HG03025 (cell line): ENCODE results near the gene ARPP21.

ENCODE experiments used
- ATAC-seq: cut with Tn5 transposase; IDR thresholded peaks from one replicate; pipeline ENCODE4 v1.9.1; 2021; ENCODE audit warnings: mild to moderate bottlenecking, moderate library complexity; ENCODE audit not compliant: unreplicated experiment, low FRiP score

The ARPP21 gene

DNA sequence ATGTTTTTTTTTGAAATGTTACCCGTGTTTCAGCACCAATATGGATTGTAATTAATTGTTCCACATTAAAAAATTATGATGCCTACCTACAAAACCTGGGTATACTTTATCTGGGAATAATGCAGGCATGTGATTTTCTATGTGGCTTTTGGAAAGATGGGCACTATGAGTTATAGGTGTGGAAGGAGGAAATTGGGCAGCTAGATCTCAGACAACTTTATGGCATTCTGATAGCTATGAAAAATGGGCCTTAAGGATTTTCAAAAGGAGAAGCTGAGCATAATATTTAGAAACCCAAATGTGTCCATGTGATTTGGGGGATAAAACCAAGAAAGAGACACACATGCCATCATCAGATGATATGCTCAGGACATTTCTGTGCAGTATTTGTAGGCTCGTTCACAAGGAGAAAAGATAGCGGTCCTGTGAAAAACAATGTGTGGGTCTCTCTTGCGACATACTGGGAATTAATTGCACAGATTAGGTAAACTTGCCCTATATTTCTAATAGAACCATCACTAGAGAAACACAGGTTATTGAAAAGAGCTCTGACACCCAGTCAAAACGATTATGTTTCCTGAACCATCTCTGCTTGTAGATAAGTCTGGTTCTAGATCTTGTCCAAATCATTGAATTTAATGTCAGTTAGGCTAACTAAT lies 35.3 kb downstream of the ARPP21 start:
- no peak for ATAC-seq

- ATAC-seq = no peak
Observed at GRCh38 chr3:35675206-35675605, 35.9 kb downstream of the ARPP21 start.

DNA sequence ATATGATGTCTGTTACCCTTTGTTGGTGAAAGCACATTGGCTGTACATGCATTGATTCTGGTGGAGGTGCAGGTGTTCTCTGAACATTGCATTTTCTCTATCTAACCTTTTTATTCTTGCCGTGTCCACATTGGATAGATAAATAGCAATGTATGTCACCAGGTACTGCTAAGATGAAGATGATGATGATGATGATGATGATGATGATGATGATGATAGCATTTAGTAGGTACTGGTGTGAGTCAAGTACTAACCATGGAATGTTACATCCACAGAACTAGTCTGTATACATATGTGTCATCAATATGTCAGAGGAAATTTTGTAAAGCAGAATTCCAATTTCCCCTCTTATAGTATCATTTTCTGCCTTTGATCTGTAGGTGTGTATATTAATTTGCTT lies 36.3 kb downstream of the ARPP21 start:
- no peak for ATAC-seq

- no peak for ATAC-seq
Observed at GRCh38 chr3:35677797-35678196, 38.5 kb downstream of the ARPP21 start.

- ATAC-seq = no peak
Observed at GRCh38 chr3:35678643-35679161, 39.4 kb downstream of the ARPP21 start.

- ATAC-seq = no peak
Observed at GRCh38 chr3:35679409-35680080, 40.2 kb downstream of the ARPP21 start.

DNA sequence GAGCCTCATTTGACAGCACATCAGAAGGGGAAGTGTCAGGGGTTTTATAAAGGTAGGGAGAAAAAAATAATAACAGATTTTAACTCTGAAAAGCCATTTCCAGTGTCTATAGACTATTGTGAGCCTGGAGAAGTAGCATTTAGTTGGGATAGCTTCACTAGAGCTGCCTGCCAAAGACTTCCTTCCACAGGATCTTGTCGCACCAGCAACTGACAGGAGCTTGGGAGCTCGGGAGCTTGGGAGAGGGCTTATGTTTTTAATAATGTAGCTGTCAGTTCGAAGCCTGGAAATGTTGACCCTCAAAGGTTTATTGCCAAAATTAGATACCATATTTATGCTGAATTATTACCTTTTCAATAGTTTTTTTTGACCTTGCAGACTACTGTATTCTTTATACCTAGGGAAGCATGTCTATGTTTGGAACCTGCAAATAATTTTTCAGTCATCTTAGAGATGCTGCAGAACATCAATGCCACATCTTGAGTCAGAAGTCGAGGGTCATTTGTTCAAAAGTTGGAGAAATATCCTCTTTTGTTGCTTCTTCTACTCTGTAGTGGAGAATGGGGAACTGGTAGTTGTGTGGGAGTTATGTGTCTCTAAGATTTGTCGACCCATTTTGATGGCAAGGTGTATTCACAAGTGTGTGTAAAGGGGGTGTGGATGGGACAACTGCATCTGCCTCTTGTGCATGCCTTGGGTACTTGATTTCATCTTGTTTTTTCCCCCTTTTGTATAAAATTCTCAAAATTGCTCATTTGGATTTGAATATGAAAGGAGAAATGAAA lies 41.7 kb downstream of the ARPP21 start:
- no peak for ATAC-seq

GRCh38 chr3:35685153-35685552 lies 45.8 kb downstream of the ARPP21 start:
- ATAC-seq = no peak

GRCh38 chr3:35688826-35689225 lies 49.5 kb downstream of the ARPP21 start:
- ATAC-seq = no peak

- ATAC-seq = no peak
Observed at GRCh38 chr3:35690271-35690670, 50.9 kb downstream of the ARPP21 start.

DNA sequence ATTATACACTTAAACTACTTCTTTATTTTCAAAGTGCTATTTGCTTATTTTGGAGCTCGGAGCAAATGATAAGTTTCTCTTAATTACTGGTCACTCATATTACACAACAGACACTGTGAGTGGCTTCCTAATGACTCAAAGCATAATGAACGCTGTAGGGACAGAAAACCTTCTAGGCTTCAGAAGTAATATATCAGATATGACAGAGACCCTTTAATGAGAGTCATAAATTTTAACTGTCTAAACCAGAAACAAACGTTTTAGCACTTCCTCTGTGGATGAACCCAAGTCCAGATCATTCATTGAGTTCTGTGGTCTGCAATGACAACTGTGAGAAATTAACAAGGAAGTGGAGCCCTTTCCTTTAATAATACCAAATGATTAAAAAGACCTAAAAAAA lies 66.6 kb downstream of the ARPP21 start:
- no peak for ATAC-seq

- no peak for ATAC-seq
Observed at GRCh38 chr3:35707904-35708303, 68.6 kb downstream of the ARPP21 start.

DNA sequence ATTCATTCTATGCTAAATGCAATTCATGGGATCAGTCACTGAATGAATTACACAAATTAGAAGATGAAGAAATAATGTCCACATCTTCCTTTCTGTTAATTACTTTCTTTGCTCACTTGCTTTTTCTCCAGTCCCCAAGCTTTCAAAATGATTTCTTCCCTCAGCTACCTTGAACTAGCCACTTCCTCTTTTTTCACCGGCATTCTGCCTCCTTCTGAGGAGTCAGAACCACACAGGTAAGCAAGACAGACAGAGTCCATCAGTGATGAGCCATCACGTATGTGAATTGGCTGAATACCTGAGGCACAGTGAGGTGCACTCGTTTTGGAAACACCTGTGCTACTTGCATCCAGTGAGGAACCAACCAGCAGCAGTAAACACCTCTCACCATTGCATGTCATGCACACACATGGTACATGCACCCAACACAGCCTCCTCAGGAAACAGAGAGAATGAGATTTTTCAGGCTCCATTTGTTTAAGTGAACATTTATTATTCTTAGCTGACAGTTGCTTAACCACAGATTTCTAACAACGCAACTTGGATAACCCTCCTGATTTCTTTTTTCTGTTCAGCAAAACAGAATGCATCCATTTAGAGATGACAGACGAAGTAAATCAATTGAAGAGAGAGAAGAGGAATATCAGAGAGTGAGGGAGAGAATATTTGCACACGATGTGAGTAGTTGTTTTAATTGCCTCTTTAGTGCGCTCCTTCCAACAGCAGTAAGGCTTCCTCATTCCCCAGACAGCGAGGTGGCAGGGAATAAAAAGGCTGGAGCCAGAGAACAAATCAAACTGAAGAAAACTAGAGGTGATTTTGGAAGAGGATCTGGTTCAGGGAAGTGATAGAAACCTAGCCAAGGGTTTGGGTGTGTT lies 69.3 kb downstream of the ARPP21 start:
- no peak for ATAC-seq

DNA sequence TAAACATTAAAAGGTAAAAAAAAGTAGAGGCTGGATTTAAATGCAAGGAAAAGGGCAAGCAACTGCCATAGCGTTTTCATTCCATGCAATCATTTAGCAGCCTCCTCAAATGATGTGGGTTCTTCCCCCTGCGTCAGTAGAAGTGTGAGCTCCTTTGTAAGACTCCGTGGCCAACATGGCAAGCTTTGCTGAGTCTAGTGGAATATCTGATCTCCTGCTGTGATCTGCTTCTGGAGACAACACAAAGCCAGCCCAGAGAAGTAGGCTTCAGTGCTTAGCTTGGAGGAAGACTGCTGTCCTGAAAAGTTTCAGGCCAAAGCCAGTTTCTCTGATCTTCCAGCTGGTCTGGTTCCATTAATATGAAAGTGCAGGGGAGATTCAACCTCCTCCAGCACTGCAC lies 70.4 kb downstream of the ARPP21 start:
- no peak for ATAC-seq

GRCh38 chr3:35710554-35710953 lies 71.2 kb downstream of the ARPP21 start:
- no peak for ATAC-seq

DNA sequence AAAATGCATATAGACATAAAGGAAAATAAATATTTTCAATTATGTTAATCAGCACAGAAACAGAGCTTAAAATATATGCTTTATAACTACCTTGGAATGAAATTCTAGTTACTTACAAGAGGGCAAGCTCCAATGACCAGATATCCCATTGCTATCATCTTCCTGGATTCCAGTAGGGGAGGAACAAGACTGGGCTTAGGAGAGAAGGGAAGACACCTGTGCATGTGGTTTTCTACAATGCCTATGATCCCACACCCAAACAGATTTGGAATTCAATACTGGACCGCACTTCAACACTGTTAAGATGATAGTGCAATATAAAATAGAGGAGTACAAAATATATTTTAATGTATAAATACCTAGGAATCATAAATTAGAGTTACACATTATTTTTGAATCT lies 79.6 kb downstream of the ARPP21 start:
- ATAC-seq = no peak

DNA sequence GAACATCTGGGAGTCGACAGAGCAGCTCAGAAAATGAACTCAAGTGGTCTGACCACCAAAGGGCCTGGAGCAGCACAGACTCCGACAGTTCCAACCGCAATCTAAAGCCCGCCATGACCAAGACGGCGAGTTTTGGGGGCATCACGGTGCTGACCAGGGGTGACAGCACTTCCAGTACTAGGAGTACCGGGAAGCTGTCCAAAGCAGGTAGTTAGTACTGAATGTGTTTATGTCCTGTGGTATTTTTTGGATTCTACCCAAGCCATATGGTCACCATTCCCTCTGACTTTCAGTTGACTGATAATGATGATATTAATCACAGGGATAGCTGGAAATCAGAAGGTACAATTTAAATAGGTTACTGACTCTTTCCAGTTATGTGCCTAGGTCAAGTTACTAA lies 82.3 kb downstream of the ARPP21 start:
- no peak for ATAC-seq

- ATAC-seq = no peak
Observed at GRCh38 chr3:35722902-35723301, 83.6 kb downstream of the ARPP21 start.

DNA sequence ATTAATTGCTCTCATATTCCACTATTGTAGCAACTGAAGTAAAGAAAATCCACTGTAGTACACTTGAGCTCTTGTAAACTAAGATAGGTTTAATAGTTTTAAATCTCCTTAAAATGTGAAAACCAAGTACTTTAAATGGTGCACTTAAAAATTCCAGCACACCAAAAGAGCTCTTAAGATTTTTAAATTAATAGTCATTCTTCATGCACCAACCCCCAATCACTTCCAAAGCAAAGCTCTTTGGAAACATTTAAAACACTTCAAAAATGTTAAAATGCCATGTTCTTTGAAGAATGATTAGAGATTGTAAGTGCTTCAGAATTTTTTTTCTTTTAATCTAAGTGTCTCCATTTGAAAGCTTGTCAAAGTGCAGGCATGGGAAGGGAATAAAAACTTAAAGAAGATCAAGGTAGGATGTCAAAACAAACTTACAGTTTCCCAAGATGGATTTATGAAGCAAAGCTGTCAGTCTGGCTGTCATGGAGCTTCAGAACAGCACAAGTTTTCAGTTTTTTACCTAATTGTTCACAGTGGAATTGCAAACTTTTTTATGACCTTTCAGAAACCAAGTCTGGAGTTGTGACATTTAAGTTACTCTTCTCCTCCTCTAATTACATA lies 84.3 kb downstream of the ARPP21 start:
- no peak for ATAC-seq

DNA sequence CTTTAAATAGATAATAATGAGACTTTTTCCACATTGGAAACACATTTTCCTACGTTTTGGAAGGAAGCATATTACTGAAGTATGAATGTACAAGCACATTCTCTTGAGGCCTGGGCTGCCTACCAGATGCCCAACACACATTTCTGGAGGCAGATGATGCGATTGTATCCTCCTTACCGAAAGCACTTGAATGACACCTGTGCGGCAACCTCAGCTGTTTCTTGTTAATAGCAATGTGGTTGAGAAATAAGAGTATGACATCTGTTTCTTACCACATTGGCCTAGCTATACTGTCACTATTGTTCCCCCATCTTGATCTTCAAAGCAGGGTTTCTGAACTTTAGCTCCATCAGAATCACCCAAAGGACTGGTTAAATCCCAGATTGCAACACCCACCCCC lies 84.8 kb downstream of the ARPP21 start:
- ATAC-seq = no peak
